HEK293 (cell line): ENCODE results near the gene PPP1R36.

ENCODE experiments used
- MEIS1 ChIP-seq: sonication (generic); formaldehyde crosslinking; IDR thresholded peaks from 2 replicates; pipeline ENCODE4 v1.8.1; 2022; ENCODE audit warnings: missing genetic modification reagents, mild to moderate bottlenecking, borderline replicate concordance
- ZBTB1 ChIP-seq: fragments of 450-650 bp; formaldehyde crosslinking; IDR thresholded peaks from 2 replicates; pipeline ENCODE4 v1.5.1; 2016; ENCODE audit warnings: missing biosample characterization, missing genetic modification characterization
- ZBTB20 ChIP-seq: fragments of 450-650 bp; formaldehyde crosslinking; IDR thresholded peaks from 2 replicates; pipeline ENCODE4 v1.5.1; 2016; ENCODE audit warnings: missing biosample characterization, missing genetic modification characterization
- ZNF274 ChIP-seq, 2 experiments: fragments of 200-500 bp in 1 of 2; fragments of 450-650 bp in 1 of 2; sonication (Bioruptor generic) in 1 of 2; formaldehyde crosslinking in 1 of 2; IDR thresholded peaks; 2 replicates each; pipeline versions ENCODE4 v1.5.1 to v1.6.1; 2014 to 2016; ENCODE audit warnings: borderline replicate concordance in 1 of 2, inconsistent platforms in 1 of 2, low read length in 1 of 2, missing biosample characterization in 1 of 2, missing genetic modification characterization in 1 of 2
- ZNF324 ChIP-seq: fragments of 450-650 bp; formaldehyde crosslinking; IDR thresholded peaks from 2 replicates; pipeline ENCODE4 v1.5.1; 2016; ENCODE audit warnings: missing biosample characterization, missing genetic modification characterization
- TF ChIP-seq, protein P1 (sequence below): fragments of 450-650 bp; formaldehyde crosslinking; IDR thresholded peaks from 2 replicates; pipeline ENCODE4 v1.5.1; 2016; ENCODE audit warnings: missing biosample characterization, missing genetic modification characterization
- TF ChIP-seq, protein P2 (sequence below): fragments of 450-650 bp; formaldehyde crosslinking; IDR thresholded peaks from 2 replicates; pipeline ENCODE4 v1.5.1; 2016; ENCODE audit warnings: missing biosample characterization, missing genetic modification characterization, low read depth
- TF ChIP-seq, protein P3 (sequence below): fragments of 450-650 bp; formaldehyde crosslinking; optimal IDR thresholded peaks from 2 replicates; pipeline ENCODE3; 2016; ENCODE audit warnings: missing biosample characterization, mild to moderate bottlenecking, missing genetic modification characterization

DNA sequence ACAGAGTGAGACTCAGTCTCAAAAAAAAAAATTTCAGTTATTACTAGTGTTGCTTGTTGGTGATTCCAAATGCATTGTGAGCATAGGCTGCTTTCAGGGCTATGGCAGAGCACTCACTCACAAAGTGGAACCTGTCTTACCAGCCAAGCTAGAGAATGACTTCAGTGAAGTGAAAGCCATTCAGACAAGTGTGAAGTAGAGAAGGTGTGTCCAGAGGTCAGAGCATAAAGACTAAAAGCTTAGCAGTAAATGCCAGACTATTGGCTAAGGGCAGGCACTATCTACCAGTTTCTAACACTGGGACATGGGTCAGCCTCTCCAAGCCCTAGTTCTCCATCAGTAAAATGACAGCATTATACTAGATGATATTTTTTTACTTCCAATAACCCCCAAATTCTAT is 12.7 kb downstream of the PPP1R36 start:
- TF ChIP-seq, protein P1, sequence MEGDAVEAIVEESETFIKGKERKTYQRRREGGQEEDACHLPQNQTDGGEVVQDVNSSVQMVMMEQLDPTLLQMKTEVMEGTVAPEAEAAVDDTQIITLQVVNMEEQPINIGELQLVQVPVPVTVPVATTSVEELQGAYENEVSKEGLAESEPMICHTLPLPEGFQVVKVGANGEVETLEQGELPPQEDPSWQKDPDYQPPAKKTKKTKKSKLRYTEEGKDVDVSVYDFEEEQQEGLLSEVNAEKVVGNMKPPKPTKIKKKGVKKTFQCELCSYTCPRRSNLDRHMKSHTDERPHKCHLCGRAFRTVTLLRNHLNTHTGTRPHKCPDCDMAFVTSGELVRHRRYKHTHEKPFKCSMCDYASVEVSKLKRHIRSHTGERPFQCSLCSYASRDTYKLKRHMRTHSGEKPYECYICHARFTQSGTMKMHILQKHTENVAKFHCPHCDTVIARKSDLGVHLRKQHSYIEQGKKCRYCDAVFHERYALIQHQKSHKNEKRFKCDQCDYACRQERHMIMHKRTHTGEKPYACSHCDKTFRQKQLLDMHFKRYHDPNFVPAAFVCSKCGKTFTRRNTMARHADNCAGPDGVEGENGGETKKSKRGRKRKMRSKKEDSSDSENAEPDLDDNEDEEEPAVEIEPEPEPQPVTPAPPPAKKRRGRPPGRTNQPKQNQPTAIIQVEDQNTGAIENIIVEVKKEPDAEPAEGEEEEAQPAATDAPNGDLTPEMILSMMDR = no peak
- TF ChIP-seq, protein P2, sequence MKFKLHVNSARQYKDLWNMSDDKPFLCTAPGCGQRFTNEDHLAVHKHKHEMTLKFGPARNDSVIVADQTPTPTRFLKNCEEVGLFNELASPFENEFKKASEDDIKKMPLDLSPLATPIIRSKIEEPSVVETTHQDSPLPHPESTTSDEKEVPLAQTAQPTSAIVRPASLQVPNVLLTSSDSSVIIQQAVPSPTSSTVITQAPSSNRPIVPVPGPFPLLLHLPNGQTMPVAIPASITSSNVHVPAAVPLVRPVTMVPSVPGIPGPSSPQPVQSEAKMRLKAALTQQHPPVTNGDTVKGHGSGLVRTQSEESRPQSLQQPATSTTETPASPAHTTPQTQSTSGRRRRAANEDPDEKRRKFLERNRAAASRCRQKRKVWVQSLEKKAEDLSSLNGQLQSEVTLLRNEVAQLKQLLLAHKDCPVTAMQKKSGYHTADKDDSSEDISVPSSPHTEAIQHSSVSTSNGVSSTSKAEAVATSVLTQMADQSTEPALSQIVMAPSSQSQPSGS (tag by site-specific recombination) = no peak
- TF ChIP-seq MEIS1 (CRISPR knock-in tag) (no peak), ZNF324 (tag by site-specific recombination) (no peak), ZBTB1 (tag by site-specific recombination) (no peak), ZNF274 (IDR thresholded peaks at IDR 0.05; ENCODE audit: low read length) (no peak), ZNF274 (tag by site-specific recombination; IDR thresholded peaks at IDR 0.05; ENCODE audit: borderline replicate concordance) (no peak), ZBTB20 (no peak)
- TF ChIP-seq, protein P3, sequence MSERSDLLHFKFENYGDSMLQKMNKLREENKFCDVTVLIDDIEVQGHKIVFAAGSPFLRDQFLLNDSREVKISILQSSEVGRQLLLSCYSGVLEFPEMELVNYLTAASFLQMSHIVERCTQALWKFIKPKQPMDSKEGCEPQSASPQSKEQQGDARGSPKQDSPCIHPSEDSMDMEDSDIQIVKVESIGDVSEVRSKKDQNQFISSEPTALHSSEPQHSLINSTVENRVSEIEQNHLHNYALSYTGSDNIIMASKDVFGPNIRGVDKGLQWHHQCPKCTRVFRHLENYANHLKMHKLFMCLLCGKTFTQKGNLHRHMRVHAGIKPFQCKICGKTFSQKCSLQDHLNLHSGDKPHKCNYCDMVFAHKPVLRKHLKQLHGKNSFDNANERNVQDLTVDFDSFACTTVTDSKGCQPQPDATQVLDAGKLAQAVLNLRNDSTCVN (tag by site-specific recombination) = no peak
